Measurements from ENCODE around the gene C19orf73. TPM values are rescaled to one million over a fixed set of nuclear protein-coding genes. Genes with fewer than 3 reads are reported as not detected.

Gene C19orf73
- total and polyA plus RNA-seq, 8 donors = 1.4 to 9.8 (median 1.8) TPM

GRCh38 chr19:49101160-49101559, 17.8 kb downstream of the C19orf73 start:
- no peaks in the 10 kb centered on the region for H3K4me1 ChIP-seq
- WGBS, 2 donors = 91 to 94% methylated on average over 12 of the region's 12 CpGs
- FAIRE-seq = no peak
- intact Hi-C loops (cut with DNase I) = loop anchor here in 1 of 3 donors (5.0 kb wide), 1 partner anchor 96 kb away; no protein-coding TSS in a partner anchor
- DNase-seq = no peak
- no peaks in the 10 kb centered on the region for H3K27me3 ChIP-seq
- no peaks in the 10 kb centered on the region for H3K9me3 ChIP-seq
- H3K27ac ChIP-seq = no peak overlapping the region
- no peak overlapping the region for H3K4me3 ChIP-seq
- TF ChIP-seq CTCF (IDR thresholded peaks at IDR 0.05) = no peak
- H3K36me3 ChIP-seq = peaks cover 3 to 65% (median 24%) of the 10 kb centered on the region in 3 donors
- ATAC-seq = no peak

DNA sequence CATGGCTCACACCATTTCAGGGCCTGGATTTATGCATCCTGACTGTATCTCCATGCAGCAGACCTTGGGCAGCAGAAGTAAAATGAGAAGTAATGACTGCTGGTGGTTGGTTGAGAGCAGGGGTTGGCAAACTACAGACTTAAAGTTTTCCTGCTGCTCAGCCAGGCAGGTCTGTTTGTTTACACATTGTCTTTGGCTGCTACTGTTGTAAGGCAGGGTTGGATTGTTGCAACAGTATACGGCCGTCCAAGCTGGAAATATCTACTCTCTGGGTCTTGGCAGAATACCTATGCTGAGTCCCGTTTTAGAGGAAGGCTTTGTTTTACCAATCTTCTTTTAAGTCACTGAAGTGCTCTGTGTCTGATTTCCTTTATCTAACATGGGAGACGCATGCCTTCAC, 20.1 kb downstream of the C19orf73 start:
- WGBS, 2 donors = 49 to 54% methylated on average over 4 of the region's 4 CpGs
- no peak for TF ChIP-seq CTCF (IDR thresholded peaks at IDR 0.05)
- Histone ChIP-seq H3K27me3 (no peaks in the 10 kb centered on the region), H3K4me1 (no peaks in the 10 kb centered on the region), H3K9me3 (no peaks in the 10 kb centered on the region), H3K4me3 (no peak overlapping the region), H3K36me3 (peaks cover 3 to 56% (median 24%) of the 10 kb centered on the region in 3 donors), H3K27ac (no peak overlapping the region)
- DNase-seq (no peak), ATAC-seq (peak in 1 of 4 donors; percentile 7), FAIRE-seq (no peak)
- intact Hi-C loops (cut with DNase I) = no loop called here

- Histone ChIP-seq H3K4me1 (no peaks in the 10 kb centered on the region), H3K9me3 (no peaks in the 10 kb centered on the region), H3K4me3 (no peak overlapping the region), H3K27me3 (no peaks in the 10 kb centered on the region), H3K36me3 (peaks cover 3 to 54% (median 27%) of the 10 kb centered on the region in 3 donors), H3K27ac (no peak overlapping the region)
- FAIRE-seq (no peak), DNase-seq (peak; percentile 53 to 82 (median 75)), ATAC-seq (peak; percentile 63 to 96 (median 88))
- TF ChIP-seq CTCF (IDR thresholded peaks at IDR 0.05) = peak; percentile 97 to 99 (median 98)
- WGBS, 2 donors = 32 to 38% methylated on average over 8 of the region's 8 CpGs
- intact Hi-C loops (cut with DNase I) = no loop called here
Observed at GRCh38 chr19:49097453-49098288, 21.3 kb downstream of the C19orf73 start.

DNA sequence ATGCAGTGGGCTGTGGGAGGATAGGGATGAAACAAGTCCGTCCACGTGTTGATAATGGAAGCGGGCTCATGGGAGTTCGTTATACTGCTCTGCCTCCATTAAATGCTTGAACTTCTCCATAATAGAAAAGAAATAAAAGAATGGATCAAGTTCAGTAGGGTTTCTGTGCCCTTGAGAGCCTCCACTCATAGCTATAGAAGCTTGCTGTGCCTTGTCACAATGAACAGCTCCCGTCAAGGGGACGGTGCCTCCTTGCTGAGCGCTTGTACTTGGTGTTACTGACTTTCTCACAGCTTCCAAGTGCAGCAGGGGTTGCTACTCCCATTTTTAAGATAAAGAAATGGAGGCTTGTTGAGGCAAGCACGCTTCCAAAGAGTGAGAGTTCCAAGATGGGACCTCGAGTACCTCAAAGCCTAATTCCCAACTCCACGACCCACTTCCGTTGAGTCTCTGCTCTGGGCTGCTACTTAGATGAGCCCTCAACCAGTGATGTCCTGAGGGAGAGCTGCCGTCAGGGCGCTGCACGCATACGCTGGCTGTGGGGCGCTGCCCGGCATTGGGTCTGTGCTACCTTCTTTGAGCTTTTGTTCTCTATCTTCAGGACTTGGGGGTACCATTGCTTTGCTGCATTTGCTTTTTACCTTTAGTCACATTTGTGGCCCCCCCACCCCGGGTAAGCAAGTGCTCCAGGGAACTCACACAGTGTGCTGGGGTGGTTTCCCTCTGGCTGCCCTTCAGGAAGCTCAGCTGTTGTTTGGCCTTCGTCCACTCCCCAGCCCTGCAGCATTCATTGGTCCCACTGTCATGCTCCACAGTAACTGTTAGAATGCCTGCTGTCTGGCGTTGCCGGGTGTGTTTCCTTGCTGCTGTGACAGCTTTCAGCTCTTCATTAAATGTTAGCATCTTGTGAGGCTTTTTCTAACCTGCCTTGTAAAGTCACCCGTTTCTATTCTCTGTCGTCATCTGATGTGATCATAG, 24.1 kb downstream of the C19orf73 start:
- no peak for ATAC-seq
- no peak for TF ChIP-seq CTCF (IDR thresholded peaks at IDR 0.05)
- WGBS, 2 donors = 78 to 80% methylated on average over 23 of the region's 23 CpGs
- DNase-seq = no peak
- no peak overlapping the region for H3K4me3 ChIP-seq
- no peaks in the 10 kb centered on the region for H3K9me3 ChIP-seq
- H3K4me1 ChIP-seq = no peaks in the 10 kb centered on the region
- no peak for FAIRE-seq
- H3K36me3 ChIP-seq = peaks cover 11 to 56% (median 36%) of the 10 kb centered on the region in 3 donors
- intact Hi-C loops (cut with DNase I) = loop anchor here in 1 of 3 donors (5.0 kb wide), 1 partner anchor 108 kb away; no protein-coding TSS in a partner anchor
- H3K27ac ChIP-seq = no peak overlapping the region
- no peaks in the 10 kb centered on the region for H3K27me3 ChIP-seq

Data from pancreas (tissue), 10 donors.